Sciatic nerve (tissue), 2 donors: ENCODE measurements around the gene MYO1D. TPM values are rescaled to one million over a fixed set of nuclear protein-coding genes. Genes with fewer than 3 reads are reported as not detected.
"Not testable (repeated sequence)": the region's sequence is repeated elsewhere in the genome, so short reads cannot be mapped to it uniquely, and the experiment has no call there.

Source experiments
- ATAC-seq: fragments of 200-7000 bp; cut with Tn5 transposase; one replicate; pipeline ENCODE4 v1.9.1; 2020; ENCODE audit warnings: mild to moderate bottlenecking, moderate library complexity
- DNase-seq: peaks from one replicate; pipeline ENCODE4 v3.0.0-alpha.2; 2020; ENCODE audit warnings: low spot score
- intact Hi-C: fragments of 100-400 bp; cut with DNase I; formaldehyde crosslinking; loops from one replicate; pipeline ENCODE4 v1.14.2; 2022
- total RNA-seq: library from RNA; stranded (reverse); fragmentation: NEBNext Ultra II Directional; extraction: Animal tissue kit (Norgen Biotek cat#: 25700); gene quantifications from one replicate; pipeline ENCODE4 v1.2.1, GENCODE V29; 2021
- donor health status: DM: no; HTN: no; CAD: no.
- donor health status: DM: no; HTN: no; CAD: no.

Gene MYO1D
- total RNA-seq, 1 donor from 2014 or later, result 57.8 TPM

DNA sequence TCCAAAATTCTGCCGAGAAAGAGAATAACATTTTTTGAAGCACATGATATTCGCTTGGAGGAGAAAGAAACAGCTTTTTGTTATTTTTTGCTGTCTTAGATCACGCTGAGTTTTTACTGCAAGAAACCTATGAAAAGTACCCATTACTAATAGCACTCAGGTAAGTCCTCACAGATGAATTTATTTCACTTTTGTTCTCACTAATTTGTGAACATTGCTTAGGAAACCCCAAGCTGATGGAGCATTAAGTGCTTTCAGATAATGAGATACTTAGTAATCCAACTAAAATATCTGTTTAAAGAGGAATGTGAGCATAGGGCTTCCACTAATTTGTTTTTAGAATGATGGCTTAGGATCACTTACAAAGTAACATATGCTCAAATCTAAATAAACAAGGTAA is 45.7 kb downstream of the MYO1D start:
- intact Hi-C loops, result no loop called here
- DNase-seq (no peak), ATAC-seq (no peak)

DNA sequence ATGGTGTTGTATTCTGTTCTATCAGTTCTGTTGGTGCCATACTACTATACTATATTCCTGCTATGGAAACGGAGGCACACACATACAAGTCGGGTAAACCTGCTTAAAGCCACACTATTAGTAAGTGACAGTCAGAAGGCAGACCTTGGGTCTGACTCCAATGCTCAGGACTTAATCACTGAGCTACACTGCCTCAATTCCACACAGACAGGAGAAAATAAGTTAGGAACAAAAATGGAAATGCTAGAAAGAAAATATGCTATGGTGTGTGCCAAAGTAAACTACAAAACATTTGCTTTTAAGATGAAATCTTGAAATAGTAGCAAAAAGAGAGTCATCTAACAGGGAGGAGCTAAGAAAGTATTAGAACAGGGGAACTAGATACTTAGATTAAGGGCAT is 48.1 kb downstream of the MYO1D start:
- ATAC-seq, result peak; percentile 29

DNA sequence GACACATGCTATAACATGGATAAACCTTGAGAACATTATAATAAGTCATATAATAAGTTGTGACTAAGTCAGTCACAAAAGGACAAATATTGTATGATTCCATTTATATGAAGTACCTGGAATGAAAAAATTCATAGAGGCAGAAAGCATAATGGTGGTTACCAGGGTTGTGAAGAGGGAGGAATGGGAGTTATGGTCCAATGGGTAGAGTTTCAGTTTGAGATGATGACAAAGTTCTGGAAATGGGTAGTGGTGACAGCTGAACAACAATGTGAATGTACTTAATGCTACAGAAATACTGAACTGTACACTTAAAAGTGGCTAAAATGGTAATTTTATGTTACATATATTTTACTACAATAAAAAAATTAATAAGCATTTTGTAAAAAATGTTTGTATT is 49.7 kb downstream of the MYO1D start:
- DNase-seq (no peak), ATAC-seq (no peak)
- intact Hi-C loops, result no loop called here

More for the DNA sequence above, 48.1 kb downstream of the MYO1D start:
- intact Hi-C loops, result no loop called here
- no peak for DNase-seq

DNA sequence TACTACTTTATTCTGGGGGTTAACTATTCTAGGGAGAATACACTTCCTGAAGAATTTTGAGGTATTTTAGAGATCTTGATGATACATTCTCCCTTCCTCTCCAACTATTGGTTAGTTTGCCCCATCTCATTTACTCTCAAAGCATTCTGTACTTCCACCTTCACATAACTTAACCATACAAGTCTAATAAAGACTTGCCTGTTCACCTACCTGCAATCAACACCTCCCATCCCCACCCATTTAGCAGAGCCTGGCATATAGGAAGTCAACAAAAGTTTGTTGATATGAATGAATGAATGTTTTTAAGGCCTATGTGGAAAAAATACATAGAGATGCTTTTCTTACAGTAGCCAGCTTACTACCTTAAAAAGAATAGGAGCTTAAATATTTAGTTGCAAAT is 50.8 kb downstream of the MYO1D start:
- intact Hi-C loops, result no loop called here
- DNase-seq (no peak), ATAC-seq (no peak)

DNA sequence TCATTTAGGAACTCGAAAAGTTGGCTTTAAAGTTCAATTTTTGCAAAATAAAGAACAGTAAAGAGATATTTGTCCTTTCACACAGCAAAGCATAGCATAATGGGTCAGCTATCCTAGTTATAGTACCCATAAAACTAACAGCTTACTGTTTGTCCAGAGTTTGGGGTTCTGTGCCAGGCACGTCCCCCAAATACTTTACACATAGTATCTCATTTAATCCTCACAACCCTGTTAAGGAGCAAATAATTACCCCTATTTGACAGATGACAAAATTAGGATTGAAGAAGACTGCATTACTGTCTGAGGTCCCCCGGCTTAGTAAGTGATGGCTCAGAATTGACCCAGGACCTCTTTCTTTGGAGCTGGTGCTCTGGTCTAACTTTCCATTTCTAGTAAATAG is 52.6 kb downstream of the MYO1D start:
- ATAC-seq (no peak), DNase-seq (no peak)
- intact Hi-C loops, result no loop called here

DNA sequence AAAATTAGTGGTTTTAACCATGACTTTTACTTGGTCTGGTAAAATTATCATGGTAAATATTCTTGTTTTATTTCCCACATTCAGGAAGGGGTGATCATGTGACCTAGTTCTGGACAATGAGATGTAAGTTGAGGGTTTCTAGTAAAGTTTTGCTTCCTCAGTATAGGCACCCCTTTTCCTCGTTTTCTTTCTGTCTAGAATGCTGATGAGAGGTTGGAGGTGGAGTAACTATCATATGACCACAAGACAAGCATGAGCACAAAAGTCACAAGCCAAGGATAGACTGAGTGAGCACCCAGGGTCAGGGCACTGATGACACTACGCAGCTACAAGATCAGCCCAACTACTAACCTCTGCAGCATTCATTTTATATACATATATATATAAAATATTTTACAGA is 53.9 kb downstream of the MYO1D start:
- intact Hi-C loops, result no loop called here
- DNase-seq, result no peak
- peak; percentile 72 for ATAC-seq

DNA sequence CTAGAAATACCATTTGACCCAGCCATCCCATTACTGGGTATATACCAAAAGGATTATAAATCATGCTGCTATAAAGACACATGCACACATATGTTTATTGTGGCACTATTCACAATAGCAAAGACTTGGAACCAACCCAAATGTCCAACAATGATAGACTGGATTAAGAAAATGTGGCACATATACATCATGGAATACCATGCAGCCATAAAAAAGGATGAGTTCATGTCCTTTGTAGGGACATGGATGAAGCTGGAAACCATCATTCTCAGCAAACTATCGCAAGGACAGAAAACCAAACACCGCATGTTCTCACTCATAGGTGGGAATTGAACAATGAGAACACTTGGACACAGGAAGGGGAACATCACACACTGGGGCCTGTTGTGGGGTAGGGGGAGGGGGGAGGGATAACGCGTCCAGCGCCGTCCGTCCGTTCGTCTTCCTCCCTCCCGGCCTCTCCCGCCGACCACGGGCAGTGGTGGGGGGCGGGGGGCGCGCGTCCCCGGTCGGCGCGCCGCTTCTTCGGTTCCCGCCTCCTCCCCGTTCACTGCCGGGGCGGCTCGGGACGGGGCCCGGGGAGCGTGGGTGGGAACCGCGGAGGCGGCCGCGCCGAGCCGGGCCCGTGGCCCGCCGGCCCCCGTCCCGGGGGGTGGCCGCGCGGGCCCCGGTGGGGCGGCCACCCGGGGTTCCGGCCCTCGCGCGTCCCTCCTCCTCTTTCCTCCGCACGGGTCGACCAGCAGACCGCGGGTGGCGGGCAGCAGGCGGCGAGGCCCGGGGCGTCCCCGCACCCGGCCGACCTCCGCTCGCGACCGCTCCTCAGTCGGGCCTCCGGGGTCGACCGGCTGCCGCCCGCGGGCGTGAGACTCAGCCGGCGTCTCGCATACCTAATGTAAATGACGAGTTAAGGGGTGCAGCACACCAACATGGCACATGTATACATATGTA is 54.7 kb downstream of the MYO1D start:
- DNase-seq, intact Hi-C loops, ATAC-seq: not testable (repeated sequence)

DNA sequence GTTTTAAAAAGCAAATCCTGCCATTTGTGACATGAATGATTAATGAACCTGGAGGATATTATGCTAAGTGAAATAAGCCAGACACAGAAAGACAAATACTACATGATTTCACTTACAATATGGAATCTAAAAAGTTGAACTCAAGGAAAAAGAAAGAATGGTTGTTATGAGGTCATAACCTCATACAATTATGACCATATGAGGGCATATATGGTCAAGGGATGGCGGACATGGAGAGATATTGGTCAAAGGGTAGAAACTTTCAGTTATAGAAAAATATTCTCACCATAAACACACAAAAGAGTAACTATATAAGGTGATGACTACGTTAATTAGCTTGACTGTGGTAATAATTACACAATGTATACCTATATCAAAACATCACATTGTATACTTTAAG is 56.5 kb downstream of the MYO1D start:
- intact Hi-C loops, result no loop called here
- DNase-seq (no peak), ATAC-seq (no peak)

DNA sequence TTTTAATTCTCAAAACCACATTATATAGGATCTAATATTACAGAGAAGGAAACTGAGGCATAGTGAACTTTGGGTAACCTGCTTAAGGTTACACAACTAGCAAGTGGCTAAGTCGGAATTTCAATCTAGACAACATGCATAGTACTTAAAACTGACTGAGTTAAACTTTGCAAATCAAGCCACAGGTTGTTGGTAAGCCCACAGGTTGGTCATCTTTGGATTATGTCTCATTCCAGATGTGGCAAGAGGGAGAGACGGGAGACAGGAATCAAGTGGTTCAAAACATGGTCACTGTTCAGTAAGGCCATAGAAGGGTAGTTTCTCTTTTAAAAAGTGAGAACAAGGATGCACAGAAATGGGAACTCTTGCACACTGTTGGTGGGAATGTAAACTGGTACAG is 57.1 kb downstream of the MYO1D start:
- intact Hi-C loops, result no loop called here
- no peak for ATAC-seq

DNA sequence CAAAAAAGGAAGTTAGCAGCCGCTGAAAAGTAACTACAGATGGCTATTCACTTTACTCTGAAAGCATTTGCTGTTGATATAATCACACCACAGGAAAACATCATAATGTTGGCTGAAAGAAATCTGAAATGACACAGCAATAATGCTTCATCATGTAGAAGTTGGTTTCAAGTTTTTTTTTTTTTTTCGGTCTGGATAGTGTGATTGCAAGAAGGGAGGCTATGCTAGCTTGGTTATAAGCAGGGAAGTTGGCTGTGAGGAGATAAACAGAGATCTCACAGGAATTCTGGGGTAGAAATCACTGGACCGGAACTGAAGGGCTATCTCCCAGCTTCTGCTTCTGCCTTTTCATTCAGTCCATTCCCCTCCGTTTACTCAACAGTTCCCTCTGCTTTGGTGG is 57.9 kb downstream of the MYO1D start:
- peak; percentile 73 for ATAC-seq
- DNase-seq, result no peak
- intact Hi-C loops, result no loop called here

More for the DNA sequence above, 57.1 kb downstream of the MYO1D start:
- no peak for DNase-seq

DNA sequence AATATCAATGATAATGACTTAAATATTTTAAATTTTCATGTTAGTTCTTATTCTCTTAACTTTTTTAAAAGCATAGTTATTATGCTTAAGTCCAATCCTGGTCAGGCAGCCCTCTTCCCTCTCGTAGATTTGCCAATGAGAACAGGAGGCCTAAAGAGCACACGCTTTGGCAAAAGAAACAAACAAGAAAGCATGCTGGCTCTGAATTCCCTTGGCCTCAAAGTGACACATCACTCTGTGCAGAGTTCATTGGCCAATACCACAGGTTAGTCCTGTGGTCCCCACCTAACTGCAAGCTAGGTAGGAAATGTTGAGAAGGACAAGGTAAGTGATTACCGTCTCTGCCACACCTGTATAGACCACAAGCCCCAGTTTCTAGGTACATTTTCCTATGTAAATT is 61.5 kb downstream of the MYO1D start:
- no peak for DNase-seq
- no peak for ATAC-seq
- intact Hi-C loops, result no loop called here

DNA sequence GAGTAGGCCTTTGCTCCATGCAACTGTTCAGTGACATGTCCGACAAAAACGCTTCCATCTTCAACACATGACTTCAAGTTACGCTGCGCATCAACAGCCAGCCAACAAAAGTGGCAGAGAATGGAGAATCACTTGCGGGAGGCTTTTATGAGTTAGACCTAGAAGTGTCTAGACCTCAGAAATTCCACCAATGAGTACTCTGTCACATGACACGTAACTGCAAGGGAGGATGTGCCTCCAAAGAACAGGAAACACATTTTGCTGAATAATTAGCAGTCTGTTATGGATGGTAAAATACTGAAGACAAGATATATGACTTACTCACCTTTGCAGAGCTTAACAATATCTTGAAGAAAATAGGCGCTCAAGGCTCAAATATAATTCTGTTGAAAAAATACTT is 62.1 kb downstream of the MYO1D start:
- intact Hi-C loops, result no loop called here
- DNase-seq (no peak), ATAC-seq (no peak)

DNA sequence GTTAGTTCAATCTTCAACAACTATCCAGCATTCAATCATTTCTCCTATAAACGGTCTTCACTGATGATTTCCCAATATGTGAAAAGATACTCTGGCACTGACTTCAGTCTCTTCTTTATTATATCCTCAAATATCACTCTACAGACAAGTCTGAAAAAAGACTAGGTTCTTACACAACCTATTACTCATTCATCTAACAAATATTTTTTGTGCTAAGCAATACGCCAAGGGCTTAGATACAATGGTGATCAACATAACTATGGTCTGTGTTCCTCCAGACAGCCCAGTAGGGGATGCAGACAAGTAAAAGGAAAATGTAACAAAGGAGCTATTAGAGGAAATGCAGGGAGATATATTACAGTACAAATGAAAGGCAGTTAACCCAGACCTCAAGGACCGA is 63.9 kb downstream of the MYO1D start:
- intact Hi-C loops, result no loop called here
- no peak for ATAC-seq

DNA sequence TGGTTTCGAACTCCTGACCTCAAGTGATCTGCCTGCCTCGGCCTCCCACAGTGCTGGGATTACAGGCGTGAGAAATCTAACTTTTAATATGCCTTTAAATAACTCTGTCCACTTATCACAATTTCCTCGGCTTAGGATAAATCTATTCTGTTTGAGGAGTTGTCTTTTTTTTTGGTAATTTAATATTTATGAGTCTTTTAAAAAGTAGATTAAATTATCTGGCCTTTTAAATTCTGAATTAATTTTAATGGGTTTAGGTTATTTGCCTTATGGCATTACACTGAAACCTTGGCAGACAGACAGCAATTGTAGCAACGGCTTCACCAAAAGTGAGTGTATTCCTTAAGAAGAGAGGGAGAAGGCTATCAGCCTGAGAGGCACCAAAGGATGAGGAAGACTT is 66.2 kb downstream of the MYO1D start:
- no peak for ATAC-seq
- DNase-seq, result no peak
- intact Hi-C loops, result no loop called here

More for the DNA sequence above, 63.9 kb downstream of the MYO1D start:
- no peak for DNase-seq

DNA sequence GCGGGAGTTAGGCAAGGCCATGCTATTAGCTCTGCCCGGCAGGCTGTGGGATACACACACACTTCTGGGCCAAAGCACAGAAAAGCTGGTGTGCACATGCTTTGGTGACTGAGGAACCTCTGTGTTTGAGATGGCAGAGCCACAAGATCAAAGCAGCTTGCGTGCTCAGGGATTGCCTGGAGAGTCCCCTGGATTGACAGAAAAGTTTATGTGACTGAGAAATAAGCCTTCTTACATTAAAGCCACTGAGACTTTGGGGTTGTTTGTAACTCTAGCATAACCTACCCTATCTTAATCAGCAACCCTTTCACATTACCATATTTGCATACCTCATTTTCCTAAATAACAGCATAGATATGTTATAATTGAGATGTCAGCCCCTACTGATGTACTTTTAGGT is 69.3 kb downstream of the MYO1D start:
- DNase-seq (no peak), ATAC-seq (no peak)
- intact Hi-C loops, result no loop called here

DNA sequence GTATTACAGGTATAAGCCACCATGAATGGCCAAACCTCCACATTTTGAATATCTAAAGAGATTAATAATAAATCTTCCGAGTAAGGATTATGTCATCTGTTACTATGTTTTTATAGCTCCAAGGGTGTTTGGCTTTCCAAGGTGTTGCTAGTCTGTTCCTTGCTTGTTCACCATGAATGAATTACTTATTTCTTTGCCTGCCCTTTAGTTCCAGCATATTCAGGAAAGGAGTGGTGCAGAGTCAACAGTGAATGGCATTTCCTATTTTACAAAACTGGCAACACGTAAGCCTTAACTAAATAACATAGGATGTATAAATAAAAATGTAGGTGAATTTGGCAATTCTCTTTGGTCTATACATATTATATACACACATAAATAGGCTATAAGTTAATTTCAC is 70.3 kb downstream of the MYO1D start:
- DNase-seq, result no peak
- intact Hi-C loops, result no loop called here
- no peak for ATAC-seq

DNA sequence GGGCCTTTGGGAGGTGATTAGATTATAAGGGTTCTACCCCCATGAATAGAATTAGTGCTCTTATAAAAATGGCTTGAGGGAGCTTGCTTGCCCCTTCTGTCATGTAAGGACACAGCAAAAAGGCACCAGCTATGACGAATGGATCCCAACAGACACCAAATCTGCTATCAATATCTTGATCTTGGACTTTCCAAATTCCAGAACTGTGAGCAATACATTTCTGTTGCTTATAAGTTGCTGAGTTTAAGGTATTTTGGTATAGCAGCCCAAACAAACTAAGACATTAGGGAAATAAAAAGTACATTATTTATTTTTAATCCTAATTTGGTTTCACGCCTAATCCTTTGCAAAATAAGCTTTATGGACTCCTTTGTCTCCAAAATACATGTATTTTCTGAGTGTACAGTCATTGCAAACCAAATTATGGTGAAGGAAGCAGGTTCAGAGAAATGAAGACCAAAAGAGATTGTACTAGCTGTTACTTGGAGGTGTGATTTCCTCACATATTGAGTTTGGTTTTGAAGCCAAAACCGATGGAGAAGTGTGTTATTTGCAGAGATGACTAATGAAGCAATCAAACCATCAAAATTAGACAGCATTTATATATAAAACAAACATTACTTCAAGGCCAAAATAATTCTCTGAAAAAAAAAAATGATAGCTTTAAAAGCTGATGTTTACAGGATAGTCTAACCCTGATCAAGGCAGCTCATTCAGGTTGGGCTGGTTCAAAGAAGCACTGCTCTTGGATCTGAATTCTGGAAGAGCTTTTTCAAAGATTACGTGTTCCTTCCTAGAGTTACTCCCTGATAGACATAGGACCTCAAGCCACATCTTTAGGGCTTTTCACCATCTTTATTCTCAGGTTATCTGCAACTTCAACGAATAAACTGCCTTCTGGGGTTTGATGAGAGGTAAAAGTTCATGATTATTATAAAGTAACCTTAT is 71.6 kb downstream of the MYO1D start:
- intact Hi-C loops, result no loop called here
- ATAC-seq (no peak), DNase-seq (no peak)

DNA sequence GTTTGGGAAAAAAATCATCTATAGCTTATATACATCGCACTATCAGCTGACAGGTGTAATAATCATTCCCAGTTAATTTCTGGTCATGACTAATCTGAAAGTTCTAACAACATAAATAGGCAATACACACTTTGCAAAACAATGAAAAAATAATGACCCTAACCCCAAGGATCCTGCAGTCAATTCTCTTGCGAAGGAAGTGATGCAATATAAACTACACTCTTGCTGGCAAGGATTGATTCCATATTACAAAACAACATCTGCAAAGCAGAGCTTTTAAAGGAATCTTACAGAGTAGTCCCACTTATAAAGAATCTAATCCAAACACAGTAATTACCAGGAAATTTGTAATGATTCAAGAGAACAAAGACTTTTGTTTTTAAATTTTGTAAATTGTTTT is 73.4 kb downstream of the MYO1D start:
- DNase-seq (no peak), ATAC-seq (no peak)
- intact Hi-C loops, result no loop called here

DNA sequence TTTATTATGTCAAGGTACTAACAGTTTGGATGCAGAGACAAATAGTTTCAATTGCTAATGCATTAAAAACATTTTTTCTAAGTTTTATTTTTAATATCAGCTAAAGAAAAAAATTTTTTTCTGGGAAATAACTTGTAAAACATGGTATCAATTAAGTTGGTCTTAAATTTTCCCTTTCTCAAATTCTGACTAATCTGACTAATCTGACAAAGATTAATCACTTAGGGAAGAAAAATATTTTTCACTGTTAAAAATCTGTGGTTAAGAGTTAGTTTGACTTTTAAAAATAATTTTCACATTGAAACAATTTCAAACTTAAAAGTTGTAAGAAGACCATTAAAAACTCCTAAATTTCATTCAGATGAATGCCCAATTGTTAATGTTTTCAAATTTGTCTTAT is 74.6 kb downstream of the MYO1D start:
- ATAC-seq (no peak), DNase-seq (no peak)
- intact Hi-C loops, result no loop called here

DNA sequence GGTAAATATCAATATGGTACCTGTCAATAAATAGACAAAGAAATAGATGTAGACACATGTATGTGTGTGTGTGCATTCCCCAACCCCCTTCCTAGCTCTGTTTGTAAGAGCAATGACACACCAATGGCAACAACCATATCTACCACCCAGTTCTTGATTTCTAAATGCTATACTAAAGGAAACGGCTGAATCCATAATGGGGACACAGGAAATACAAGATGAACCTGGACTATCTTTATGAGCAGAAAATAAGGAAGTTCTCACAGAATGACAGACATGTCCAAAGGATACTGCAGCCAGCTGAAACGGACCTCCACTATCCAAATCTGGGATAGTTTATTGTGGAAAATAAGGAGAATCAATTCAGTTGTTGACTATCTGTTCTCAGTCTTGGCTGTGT is 75.3 kb downstream of the MYO1D start:
- DNase-seq (no peak), ATAC-seq (no peak)
- intact Hi-C loops, result no loop called here
